GM10266 (cell line): Measurements from ENCODE around the gene TMEM200A.

Experiments used
- DNase-seq: peaks from one replicate; pipeline ENCODE4 v3.0.0; 2012; ENCODE audit errors: extremely low spot score
- TF ChIP-seq, protein P1 (sequence below): IDR thresholded peaks from 2 replicates; pipeline ENCODE4 v1.5.1; 2012; ENCODE audit warnings: mild to moderate bottlenecking, low read depth; ENCODE audit not compliant: control insufficient read depth, insufficient read depth; ENCODE audit errors: missing control alignments

Gene TMEM200A

DNA sequence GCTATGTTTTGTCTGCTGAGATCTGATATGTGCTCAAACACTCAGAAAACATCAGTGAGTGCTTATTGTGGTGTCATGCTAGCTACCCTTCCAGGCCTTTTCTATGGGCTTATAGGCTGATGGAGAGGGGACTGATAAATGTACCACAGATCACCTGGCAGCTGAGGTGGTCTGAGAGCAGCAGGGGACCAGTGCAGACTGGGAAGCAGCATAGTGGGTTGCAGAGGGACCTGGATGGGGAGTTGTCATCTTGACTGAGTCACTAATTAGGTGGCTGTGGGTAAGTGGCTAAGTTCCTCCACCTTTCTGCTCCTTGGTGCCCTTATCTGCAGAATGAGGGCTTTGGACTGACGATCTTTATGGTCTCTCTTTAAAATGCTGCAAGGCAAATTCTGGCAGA is 2.8 kb downstream of the TMEM200A start:
- TF ChIP-seq, protein P1, sequence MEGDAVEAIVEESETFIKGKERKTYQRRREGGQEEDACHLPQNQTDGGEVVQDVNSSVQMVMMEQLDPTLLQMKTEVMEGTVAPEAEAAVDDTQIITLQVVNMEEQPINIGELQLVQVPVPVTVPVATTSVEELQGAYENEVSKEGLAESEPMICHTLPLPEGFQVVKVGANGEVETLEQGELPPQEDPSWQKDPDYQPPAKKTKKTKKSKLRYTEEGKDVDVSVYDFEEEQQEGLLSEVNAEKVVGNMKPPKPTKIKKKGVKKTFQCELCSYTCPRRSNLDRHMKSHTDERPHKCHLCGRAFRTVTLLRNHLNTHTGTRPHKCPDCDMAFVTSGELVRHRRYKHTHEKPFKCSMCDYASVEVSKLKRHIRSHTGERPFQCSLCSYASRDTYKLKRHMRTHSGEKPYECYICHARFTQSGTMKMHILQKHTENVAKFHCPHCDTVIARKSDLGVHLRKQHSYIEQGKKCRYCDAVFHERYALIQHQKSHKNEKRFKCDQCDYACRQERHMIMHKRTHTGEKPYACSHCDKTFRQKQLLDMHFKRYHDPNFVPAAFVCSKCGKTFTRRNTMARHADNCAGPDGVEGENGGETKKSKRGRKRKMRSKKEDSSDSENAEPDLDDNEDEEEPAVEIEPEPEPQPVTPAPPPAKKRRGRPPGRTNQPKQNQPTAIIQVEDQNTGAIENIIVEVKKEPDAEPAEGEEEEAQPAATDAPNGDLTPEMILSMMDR, result no peak
- DNase-seq, result no peak

- TF ChIP-seq, protein P1, result no peak
- DNase-seq, result no peak
These were observed 4.0 kb downstream of the TMEM200A start for GRCh38 chr6:130369831-130370230.

DNA sequence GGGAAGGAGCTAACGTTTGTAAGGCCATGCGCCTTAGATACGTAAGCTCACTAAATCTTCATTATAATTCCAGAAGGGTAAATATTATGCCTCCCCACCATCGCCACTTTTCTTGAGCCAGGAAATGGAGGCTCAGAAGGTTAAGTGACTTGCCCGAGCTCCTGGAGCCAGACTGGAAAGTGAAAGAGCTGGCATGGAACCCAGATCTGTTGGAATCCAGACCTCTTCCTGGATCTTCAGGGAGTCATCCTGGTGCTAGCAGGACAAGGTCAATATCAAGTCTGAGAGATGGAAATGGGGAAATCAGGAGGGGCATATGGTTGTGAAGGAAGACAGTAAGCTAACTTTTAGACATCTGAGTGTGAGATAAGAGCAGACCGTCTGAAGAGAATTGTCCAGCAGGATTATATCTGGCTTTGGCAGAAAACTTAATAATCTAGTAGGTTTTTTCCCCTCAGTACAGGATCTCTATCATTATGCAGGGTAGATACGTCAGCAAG is 6.2 kb downstream of the TMEM200A start:
- no peak for DNase-seq
- TF ChIP-seq, protein P1, result no peak

DNA sequence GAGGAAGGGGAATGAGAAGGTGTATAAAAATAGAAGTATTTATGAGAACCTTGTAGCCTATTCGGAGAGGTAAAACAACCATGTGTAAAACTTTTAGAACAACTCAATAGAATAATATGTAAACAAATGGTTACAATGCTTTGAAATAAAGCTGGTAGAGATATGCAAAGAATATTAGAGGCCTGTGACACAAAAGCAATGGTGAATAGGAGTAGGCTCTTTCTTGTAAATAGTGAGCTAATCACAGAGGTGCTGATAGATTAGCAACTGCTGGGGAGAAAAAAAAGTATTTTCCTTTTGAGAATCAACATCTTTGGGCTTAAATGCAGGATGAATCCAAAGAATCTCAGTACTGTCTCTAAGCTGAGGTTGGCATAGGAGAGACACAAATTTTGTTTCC is 7.0 kb downstream of the TMEM200A start:
- no peak for DNase-seq
- TF ChIP-seq, protein P1, result no peak

GRCh38 chr6:130373992-130374391 is 8.2 kb downstream of the TMEM200A start:
- TF ChIP-seq, protein P1, result no peak
- DNase-seq, result no peak

DNA sequence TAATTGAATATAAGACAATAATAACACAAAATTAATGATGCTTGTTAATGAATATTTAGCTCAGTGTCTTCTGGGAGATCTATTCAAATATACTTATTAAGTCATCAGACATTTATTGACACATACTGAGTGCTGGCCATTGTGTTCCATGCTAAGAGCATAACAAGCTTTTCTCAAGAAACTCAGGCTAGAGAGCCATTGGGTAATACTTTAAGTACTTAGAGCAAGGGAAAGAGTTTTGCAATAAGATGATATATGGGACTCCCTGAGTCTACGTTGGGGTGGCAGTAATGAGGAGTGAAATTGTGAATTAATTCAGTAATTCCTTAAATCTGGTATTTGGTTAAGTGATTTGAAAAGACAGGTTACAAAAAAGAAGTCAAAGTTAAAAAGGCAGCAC is 11.1 kb downstream of the TMEM200A start:
- TF ChIP-seq, protein P1, result no peak
- no peak for DNase-seq

DNA sequence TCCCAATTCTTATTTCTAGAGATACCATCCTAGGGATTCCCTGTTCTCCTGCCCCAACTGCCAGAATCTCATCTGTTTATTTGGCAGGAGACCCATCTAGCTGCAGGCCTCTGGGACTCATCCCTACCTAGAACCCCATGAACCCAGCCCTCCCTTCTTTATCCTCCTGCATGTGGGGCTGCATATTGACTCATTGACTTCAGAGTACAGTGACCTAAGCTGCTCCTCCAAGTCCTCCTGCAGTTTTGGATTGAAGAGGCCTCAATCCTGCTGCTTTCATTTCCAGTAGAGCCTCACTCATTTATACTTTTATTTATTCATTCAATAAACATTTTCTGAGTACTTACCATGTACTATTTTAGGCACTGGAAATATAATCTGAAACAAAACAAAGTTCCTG is 11.6 kb downstream of the TMEM200A start:
- TF ChIP-seq, protein P1, result no peak

More for the DNA sequence above, 11.6 kb downstream of the TMEM200A start:
- DNase-seq, result no peak
